Measurements from ENCODE around the gene ZNF598.

The ZNF598 gene

DNA sequence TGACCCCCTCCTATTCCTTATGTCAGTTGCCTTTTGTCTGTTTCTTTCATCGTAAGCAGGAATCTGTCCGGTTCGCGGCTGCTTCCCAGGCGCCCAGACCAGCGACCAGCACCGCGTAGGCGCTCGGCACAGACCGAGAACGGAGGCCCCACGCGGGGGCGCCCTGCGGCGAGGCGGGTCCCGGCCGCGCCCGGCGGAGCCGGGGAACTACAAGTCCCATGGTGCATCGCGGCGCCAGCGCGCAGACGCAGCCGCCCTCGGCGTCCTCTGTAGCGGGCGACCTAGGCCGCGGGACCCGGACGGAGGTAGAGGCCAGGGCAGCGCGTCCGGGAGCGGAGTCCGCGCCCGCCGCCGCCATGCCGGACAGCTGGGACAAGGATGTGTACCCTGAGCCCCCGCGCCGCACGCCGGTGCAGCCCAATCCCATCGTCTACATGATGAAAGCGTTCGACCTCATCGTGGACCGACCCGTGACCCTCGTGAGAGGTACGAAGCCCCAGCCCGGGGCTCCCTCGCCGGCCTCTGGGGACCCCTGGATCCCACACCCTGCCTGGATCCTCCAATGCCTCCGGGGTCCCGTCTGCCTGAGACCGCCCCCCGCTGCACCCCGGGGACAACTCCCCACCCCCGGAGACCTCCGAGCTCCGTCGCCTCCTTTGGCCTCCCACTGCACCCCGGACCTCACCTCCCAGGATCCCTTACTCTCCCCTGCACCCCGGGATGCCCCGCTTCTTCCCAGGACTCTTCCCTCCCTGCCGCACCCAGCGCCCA, 50.2 kb downstream of the ZNF598 start, which contains the start of gene NDUFB10 (continued):
- TF ChIP-seq, protein P1, sequence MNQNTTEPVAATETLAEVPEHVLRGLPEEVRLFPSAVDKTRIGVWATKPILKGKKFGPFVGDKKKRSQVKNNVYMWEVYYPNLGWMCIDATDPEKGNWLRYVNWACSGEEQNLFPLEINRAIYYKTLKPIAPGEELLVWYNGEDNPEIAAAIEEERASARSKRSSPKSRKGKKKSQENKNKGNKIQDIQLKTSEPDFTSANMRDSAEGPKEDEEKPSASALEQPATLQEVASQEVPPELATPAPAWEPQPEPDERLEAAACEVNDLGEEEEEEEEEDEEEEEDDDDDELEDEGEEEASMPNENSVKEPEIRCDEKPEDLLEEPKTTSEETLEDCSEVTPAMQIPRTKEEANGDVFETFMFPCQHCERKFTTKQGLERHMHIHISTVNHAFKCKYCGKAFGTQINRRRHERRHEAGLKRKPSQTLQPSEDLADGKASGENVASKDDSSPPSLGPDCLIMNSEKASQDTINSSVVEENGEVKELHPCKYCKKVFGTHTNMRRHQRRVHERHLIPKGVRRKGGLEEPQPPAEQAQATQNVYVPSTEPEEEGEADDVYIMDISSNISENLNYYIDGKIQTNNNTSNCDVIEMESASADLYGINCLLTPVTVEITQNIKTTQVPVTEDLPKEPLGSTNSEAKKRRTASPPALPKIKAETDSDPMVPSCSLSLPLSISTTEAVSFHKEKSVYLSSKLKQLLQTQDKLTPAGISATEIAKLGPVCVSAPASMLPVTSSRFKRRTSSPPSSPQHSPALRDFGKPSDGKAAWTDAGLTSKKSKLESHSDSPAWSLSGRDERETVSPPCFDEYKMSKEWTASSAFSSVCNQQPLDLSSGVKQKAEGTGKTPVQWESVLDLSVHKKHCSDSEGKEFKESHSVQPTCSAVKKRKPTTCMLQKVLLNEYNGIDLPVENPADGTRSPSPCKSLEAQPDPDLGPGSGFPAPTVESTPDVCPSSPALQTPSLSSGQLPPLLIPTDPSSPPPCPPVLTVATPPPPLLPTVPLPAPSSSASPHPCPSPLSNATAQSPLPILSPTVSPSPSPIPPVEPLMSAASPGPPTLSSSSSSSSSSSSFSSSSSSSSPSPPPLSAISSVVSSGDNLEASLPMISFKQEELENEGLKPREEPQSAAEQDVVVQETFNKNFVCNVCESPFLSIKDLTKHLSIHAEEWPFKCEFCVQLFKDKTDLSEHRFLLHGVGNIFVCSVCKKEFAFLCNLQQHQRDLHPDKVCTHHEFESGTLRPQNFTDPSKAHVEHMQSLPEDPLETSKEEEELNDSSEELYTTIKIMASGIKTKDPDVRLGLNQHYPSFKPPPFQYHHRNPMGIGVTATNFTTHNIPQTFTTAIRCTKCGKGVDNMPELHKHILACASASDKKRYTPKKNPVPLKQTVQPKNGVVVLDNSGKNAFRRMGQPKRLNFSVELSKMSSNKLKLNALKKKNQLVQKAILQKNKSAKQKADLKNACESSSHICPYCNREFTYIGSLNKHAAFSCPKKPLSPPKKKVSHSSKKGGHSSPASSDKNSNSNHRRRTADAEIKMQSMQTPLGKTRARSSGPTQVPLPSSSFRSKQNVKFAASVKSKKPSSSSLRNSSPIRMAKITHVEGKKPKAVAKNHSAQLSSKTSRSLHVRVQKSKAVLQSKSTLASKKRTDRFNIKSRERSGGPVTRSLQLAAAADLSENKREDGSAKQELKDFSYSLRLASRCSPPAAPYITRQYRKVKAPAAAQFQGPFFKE (tag by site-specific recombination; IDR thresholded peaks at IDR 0.05; ENCODE audit: borderline replicate concordance), result no peak
- TF ChIP-seq ZBTB48 (tag by site-specific recombination; IDR thresholded peaks at IDR 0.05) (peak; percentile 69; the same call in 1 of the 2 replicates), SALL2 (tag by site-specific recombination; IDR thresholded peaks at IDR 0.05; ENCODE audit: borderline replicate concordance) (no peak), ZNF654 (tag by site-specific recombination; IDR thresholded peaks at IDR 0.05; ENCODE audit: low read depth) (no peak), GLIS1 (tag by site-specific recombination; IDR thresholded peaks at IDR 0.05) (peak; percentile 30), ZNF292 (tag by site-specific recombination; IDR thresholded peaks at IDR 0.05; ENCODE audit: borderline replicate concordance, low read depth) (no peak), ZNF19 (tag by site-specific recombination; IDR thresholded peaks at IDR 0.05; ENCODE audit: low read depth) (no peak), ZNF2 (tag by site-specific recombination; IDR thresholded peaks at IDR 0.05) (no peak), ZNF174 (tag by site-specific recombination; IDR thresholded peaks at IDR 0.05) (no peak), KLF9 (tag by site-specific recombination; IDR thresholded peaks at IDR 0.05; ENCODE audit: low read depth) (no peak; the same call in 1 of the 2 replicates), ZBTB1 (tag by site-specific recombination; IDR thresholded peaks at IDR 0.05) (no peak), EGR2 (tag by site-specific recombination; IDR thresholded peaks at IDR 0.05; ENCODE audit: low read depth) (peak; percentile 55; the same call in 1 of the 2 replicates), ZNF560 (tag by site-specific recombination; IDR thresholded peaks at IDR 0.05; ENCODE audit: borderline replicate concordance) (no peak), ZNF624 (tag by site-specific recombination; IDR thresholded peaks at IDR 0.05) (no peak), ZNF433 (tag by site-specific recombination; IDR thresholded peaks at IDR 0.05; ENCODE audit: low read depth) (no peak), ZNF707 (tag by site-specific recombination; IDR thresholded peaks at IDR 0.05) (no peak), ZNF658 (tag by site-specific recombination; IDR thresholded peaks at IDR 0.05) (no peak), ZNF521 (tag by site-specific recombination; IDR thresholded peaks at IDR 0.05) (no peak), ZBTB8A (tag by site-specific recombination; IDR thresholded peaks at IDR 0.05) (peak; percentile 88), KLF1 (tag by site-specific recombination; IDR thresholded peaks at IDR 0.05) (no peak), KLF8 (tag by site-specific recombination; IDR thresholded peaks at IDR 0.05) (0 out of 2 replicates have a peak, but pooled peaks have one; percentile 23), ZBTB21 (tag by site-specific recombination; IDR thresholded peaks at IDR 0.05) (no peak), ZNF621 (tag by site-specific recombination; IDR thresholded peaks at IDR 0.05) (no peak), ZNF169 (tag by site-specific recombination; IDR thresholded peaks at IDR 0.05) (no peak)
- TF ChIP-seq, protein P2, sequence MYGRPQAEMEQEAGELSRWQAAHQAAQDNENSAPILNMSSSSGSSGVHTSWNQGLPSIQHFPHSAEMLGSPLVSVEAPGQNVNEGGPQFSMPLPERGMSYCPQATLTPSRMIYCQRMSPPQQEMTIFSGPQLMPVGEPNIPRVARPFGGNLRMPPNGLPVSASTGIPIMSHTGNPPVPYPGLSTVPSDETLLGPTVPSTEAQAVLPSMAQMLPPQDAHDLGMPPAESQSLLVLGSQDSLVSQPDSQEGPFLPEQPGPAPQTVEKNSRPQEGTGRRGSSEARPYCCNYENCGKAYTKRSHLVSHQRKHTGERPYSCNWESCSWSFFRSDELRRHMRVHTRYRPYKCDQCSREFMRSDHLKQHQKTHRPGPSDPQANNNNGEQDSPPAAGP (tag by site-specific recombination; IDR thresholded peaks at IDR 0.05), result peak; percentile 73; the same call in 1 of the 2 replicates
- TF ChIP-seq, protein P3, sequence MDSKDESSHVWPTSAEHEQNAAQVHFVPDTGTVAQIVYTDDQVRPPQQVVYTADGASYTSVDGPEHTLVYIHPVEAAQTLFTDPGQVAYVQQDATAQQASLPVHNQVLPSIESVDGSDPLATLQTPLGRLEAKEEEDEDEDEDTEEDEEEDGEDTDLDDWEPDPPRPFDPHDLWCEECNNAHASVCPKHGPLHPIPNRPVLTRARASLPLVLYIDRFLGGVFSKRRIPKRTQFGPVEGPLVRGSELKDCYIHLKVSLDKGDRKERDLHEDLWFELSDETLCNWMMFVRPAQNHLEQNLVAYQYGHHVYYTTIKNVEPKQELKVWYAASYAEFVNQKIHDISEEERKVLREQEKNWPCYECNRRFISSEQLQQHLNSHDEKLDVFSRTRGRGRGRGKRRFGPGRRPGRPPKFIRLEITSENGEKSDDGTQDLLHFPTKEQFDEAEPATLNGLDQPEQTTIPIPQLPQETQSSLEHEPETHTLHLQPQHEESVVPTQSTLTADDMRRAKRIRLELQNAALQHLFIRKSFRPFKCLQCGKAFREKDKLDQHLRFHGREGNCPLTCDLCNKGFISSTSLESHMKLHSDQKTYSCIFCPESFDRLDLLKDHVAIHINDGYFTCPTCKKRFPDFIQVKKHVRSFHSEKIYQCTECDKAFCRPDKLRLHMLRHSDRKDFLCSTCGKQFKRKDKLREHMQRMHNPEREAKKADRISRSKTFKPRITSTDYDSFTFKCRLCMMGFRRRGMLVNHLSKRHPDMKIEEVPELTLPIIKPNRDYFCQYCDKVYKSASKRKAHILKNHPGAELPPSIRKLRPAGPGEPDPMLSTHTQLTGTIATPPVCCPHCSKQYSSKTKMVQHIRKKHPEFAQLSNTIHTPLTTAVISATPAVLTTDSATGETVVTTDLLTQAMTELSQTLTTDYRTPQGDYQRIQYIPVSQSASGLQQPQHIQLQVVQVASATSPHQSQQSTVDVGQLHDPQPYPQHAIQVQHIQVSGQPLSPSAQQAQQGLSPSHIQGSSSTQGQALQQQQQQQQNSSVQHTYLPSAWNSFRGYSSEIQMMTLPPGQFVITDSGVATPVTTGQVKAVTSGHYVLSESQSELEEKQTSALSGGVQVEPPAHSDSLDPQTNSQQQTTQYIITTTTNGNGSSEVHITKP (tag by site-specific recombination; IDR thresholded peaks at IDR 0.05), result no peak
- TF ChIP-seq, protein P4, sequence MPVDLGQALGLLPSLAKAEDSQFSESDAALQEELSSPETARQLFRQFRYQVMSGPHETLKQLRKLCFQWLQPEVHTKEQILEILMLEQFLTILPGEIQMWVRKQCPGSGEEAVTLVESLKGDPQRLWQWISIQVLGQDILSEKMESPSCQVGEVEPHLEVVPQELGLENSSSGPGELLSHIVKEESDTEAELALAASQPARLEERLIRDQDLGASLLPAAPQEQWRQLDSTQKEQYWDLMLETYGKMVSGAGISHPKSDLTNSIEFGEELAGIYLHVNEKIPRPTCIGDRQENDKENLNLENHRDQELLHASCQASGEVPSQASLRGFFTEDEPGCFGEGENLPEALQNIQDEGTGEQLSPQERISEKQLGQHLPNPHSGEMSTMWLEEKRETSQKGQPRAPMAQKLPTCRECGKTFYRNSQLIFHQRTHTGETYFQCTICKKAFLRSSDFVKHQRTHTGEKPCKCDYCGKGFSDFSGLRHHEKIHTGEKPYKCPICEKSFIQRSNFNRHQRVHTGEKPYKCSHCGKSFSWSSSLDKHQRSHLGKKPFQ (tag by site-specific recombination; IDR thresholded peaks at IDR 0.05), result no peak
